Epithelial cell of esophagus (primary cell): ENCODE results near the gene SMYD3.
"Not testable (repeated sequence)": the region's sequence is repeated elsewhere in the genome, so short reads cannot be mapped to it uniquely, and the experiment has no call there.

Experiments
- DNase-seq: peaks from one replicate; pipeline ENCODE4 v3.0.0; 2010; ENCODE audit warnings: low read depth
- H3K4me3 ChIP-seq: 2 replicates; pipeline ENCODE4 v1.5.1; 2011; ENCODE audit warnings: mild to moderate bottlenecking, low read length, control low read depth
- CTCF ChIP-seq: IDR thresholded peaks from 2 replicates; pipeline ENCODE4 v1.5.1; 2011; ENCODE audit warnings: low read depth, mild to moderate bottlenecking, low read length, control low read depth, inconsistent platforms; ENCODE audit not compliant: insufficient read depth; ENCODE audit errors: missing control alignments

The SMYD3 gene

GRCh38 chr1:245825128-245825901 lies 681.8 kb downstream of the SMYD3 start:
- TF ChIP-seq CTCF, result no peak
- DNase-seq, result no peak
- no peak overlapping the region for H3K4me3 ChIP-seq

GRCh38 chr1:245823408-245824147 lies 683.5 kb downstream of the SMYD3 start:
- TF ChIP-seq CTCF, result no peak
- no peak for DNase-seq
- no peak overlapping the region for H3K4me3 ChIP-seq

- no peak for TF ChIP-seq CTCF
- DNase-seq, result peak; percentile 88
- no peak overlapping the region for H3K4me3 ChIP-seq
Observed at GRCh38 chr1:245822996-245823395, 684.1 kb downstream of the SMYD3 start.

- DNase-seq, H3K4me3 ChIP-seq: not testable (repeated sequence)
Observed at GRCh38 chr1:245818363-245818762, 688.7 kb downstream of the SMYD3 start.

- not testable (repeated sequence) for H3K4me3 ChIP-seq, DNase-seq
Observed at GRCh38 chr1:245816496-245816895, 690.6 kb downstream of the SMYD3 start.

- no peak for DNase-seq
- no peak for TF ChIP-seq CTCF
- no peak overlapping the region for H3K4me3 ChIP-seq
Observed at GRCh38 chr1:245814651-245815050, 692.4 kb downstream of the SMYD3 start.

GRCh38 chr1:245812278-245812677 lies 694.8 kb downstream of the SMYD3 start:
- DNase-seq, result no peak
- TF ChIP-seq CTCF, result no peak
- H3K4me3 ChIP-seq, result no peak overlapping the region
